HG03095 (cell line): ENCODE data around the gene MTMR8.
A peak's percentile ranks its signal among the peaks of the same experiment; 100 is the strongest.
"Not testable (repeated sequence)": the region's sequence is repeated elsewhere in the genome, so short reads cannot be mapped to it uniquely, and the experiment has no call there.

Experiments
- ATAC-seq: cut with Tn5 transposase; IDR thresholded peaks from one replicate; pipeline ENCODE4 v1.9.1; 2021; ENCODE audit warnings: moderate library complexity; ENCODE audit not compliant: unreplicated experiment

Gene MTMR8

DNA sequence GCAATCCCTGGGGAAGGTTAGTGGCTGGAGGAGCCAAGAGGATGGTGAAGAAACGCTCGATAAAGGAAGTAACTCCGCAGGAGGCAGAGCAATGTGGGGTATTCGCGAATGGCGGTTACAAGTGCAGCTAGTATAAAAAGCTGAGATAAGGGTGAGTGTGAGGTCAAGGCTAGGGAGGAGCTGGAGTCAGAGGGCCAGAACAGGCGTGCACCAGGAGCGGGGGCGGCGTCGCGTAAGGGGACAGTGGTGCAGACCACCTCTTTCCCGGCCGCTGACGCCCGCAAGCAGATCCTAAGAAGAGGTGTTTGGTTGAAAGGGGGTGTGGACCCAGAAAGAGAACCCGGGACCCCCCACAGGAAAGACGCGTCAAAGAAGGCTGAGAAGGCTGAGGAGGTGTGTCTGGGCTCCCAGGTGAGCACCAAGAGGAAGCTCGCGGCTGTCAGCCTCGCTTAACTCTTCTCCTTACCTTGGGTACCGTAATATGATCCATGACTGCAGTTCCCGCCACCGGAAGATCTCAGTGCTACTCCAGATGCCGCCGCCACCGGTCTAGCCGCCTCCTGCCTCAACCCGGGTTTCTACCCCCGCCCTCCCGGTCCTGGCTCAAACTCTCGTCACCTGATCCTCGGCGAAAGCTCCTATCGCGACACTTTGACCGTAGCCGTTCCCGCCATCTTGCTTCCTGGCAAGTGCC lies at the start of gene MTMR8:
Gene MTMR8, minus strand, starts transcription at position 579 of the 694 bp plus-strand sequence. Its CDS starts 89 bp downstream, at position 490.
- peak; percentile 96 for ATAC-seq

DNA sequence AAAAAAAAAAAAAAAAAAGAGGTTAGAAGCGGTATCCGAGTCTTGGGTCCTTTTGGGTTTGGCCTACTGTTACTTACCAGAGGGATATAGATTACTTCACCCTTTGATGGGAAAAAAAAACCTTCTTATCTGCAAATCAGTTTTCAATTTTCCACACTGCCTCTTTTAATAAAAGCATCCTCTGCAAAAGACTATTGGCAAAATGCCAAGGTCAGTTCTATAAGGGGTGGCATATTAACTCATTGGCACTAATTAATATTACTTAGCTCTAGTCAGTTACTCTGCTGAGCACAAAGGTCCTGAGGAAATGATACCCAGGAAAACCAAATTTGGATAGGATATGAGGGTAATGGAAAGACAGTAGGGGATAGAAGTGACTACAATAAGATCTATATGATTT lies 44.3 kb upstream of the MTMR8 start:
- no peak for ATAC-seq

DNA sequence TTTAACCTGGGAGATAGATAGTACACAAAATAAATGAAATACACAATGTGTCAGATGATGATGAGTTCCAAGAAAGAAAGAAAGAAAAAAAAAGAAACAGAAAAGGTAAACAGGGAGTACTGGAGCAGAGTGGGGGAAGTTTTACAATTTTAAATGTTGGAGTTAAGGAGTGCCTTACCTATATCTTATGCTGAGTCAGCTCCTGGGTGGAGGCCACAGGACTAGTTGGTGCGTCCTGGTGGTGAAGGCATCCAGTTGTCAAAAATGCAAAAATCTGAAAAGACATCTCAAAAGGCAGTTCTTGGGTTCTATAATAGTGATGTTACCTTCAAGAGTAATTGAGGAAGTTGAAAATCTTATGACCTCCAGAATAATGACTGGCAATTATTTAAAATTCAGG lies 42.4 kb upstream of the MTMR8 start:
- no peak for ATAC-seq

DNA sequence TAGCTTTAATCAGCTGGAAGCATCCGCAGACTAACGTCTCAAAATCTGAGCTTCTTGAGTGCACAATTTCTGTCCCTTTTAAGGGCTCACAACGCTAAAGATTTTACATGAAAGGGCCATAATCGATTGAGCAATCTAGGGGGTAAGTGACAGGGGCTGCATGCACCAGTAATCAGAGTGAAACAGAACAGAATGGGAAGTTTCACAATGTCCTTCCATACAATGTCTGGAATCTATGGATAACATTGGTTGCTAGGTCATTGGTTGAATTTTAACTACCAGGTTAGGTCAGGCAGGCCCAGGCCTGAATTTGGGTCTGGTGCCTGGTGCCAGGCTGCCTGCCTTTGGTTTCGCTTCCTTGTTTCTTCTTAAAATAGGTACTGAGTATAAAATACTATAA lies 42.0 kb upstream of the MTMR8 start:
- ATAC-seq: no peak

DNA sequence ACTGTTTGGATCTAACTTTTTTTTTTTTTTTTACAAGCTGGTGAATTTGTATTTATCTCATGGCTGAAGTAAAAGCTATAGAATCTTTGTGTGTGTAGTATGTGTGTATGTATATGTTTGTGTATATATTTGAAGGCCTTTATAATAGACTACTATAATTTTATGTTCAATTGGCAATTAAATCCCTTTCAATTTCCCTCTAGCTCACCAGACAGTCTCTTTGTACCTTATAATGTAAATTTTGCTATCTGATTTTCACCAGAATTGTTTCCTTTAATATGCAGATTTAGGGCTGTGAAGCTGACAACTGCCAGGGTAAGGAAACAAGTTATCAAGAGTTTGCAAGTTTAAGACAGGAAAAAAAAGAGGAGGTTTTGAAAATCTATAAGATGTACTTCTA lies 33.1 kb upstream of the MTMR8 start:
- no peak for ATAC-seq

DNA sequence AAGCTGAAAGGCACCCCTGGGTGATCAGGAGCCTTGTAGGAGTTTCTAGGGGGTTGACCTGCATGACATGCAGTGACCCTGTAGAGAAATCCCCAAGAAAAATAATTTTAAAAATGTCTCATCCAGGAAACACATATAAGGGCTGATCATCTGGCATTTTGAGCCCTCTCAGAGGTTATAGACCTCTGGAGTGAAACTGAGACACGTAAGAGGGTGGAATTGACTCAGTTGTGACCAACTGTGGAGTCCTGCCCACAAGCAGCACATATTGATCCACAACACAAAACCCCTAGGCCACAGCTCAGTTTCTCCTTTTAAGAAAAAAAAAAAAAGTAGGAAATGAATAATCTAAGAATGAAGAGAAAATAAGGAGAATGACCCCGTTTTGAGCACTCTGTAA lies 32.5 kb upstream of the MTMR8 start:
- peak; percentile 91 for ATAC-seq

DNA sequence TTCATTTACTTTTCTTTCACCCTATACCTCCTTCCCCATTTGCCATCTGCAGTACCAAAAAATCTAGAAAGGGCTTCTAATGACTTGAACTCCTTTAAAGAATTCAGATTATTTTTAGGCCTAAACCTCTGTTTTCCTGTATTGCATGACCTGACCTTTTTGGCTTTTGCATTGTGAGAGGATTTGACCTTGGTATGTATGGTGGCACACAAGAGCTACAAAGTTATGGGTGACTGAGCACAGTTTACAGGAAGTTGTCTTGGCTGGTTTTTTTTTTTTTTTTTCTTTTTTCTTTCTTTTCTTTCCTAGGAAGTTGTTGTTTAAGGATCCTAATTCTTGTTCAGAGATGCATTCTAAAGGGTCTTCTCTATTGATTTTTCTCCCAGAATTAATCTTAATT lies 32.0 kb upstream of the MTMR8 start:
- ATAC-seq: peak; percentile 42

DNA sequence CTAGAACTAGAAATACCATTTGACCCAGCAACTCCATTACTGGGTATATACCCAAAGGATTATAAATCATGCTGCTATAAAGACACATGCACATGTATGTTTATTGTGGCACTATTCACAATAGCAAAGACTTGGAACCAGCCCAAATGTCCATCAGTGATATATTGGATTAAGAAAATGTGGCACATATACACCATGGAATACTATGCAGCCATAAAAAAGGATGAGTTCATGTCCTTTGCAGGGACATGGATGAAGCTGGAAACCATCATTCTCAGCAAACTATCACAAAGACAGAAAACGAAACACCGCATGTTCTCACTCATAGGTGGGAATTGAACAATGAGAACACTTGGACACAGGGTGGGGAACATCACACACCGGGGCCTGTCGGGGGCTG lies 14.5 kb upstream of the MTMR8 start:
- not testable (repeated sequence) for ATAC-seq

DNA sequence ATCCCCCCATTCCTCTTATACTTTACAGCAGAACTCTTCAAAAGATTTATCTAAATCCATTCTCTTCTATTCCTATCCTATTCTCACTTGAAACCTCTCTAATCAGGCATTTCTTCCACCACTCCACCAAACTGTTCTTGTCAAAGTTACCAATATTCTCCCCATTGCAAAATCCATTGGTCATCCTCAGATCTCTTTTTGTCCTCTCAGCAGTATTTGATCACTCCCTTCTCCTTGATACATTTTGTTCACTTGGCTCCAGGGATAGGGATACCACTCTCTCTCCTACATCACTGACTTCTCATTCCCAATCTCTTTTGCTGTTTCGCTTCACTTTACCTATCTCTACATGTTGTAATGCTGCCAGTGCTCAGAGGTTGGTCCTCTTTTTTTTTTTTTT lies 2.8 kb upstream of the MTMR8 start:
- no peak for ATAC-seq

DNA sequence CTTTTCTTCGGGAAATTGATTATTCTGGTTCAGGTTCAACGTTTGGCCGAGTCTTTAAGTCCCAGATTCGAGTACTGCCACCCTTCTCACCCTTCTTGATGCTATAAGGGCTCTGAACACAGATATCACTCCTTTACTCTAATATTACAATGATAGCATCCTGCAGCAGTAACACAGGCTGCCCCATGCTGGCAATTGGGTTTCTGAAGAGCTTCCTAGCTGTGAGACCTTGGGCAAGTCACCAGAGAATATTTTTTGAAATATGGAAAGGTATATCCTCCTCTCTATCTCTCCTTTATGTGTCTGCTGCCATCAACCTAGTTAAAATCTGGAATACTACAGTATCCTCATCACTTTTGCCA lies 297 bp upstream of the MTMR8 start:
- peak; percentile 17 for ATAC-seq

DNA sequence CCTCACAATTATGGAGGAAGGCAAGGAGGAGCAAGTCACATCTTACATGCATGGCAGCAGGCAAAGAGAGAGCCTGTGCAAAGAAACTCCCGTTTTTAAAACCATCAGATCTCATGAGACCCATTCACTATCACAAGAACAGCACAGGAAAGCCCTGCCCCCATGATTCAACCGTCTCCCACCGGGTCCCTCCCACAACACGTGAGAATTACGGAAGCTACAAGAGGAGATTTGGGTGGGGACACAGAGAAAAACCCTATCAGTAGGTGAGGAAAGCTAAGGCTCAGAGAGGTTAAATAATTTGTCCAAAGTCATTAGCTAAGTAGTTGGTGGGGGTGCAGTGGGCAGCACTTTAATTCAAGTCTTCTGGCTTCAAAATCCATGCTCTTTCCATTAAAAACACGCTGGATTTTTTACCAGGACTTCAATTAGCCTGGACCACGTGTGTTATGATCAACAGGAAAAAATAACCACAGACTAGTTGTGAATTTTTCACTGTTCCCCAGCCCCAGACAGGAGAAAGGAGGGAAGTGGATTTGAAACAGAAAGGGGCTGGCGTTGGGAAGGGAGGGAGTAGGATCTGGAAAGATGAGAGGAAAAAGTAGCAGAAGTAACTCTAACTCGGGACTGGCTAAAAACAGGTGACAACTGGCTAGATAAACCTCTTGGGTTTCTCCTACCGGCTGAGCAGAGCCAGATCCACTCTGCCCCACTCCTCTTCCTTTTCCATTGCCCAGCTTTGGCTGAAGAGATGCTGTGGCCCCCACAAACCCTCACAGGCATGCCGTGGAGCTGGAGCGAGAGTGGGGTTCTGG lies 986 bp downstream of the MTMR8 start:
- ATAC-seq: peak; percentile 9

DNA sequence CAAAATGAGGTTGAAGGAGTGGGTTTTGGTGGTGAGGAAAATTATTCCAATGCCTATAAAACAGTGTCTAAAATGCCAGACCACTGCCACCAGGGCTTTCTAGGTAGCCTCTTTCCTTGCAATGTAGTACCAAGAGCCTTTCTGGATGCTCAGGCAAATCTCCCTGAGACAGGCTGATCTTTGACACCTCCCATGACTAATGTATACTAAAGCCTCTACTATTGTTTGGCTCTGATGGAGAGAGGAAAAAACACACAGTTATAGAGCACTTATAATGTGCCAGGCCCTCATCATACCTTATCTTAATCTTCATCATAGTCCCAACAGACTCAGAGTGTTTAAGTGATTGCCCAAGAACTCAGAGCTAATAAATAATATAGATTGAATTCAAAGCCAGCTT lies 5.8 kb downstream of the MTMR8 start:
- no peak for ATAC-seq

DNA sequence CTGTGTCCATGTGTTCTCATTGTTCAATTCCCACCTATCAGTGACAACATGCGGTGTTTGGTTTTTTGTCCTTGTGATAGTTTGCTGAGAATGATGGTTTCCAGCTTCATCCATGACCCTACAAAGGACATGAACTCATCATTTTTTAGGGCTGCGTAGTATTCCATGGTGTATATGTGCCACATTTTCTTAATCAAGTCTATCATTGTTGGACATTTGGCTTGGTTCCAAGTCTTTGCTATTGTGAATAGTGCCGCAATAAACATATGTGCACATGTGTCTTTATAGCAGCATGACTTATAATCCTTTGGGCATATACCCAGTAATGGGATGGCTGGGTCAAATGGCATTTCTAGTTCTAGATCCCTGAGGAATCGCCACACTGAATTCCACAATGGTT lies 14.5 kb downstream of the MTMR8 start:
- not testable (repeated sequence) for ATAC-seq

DNA sequence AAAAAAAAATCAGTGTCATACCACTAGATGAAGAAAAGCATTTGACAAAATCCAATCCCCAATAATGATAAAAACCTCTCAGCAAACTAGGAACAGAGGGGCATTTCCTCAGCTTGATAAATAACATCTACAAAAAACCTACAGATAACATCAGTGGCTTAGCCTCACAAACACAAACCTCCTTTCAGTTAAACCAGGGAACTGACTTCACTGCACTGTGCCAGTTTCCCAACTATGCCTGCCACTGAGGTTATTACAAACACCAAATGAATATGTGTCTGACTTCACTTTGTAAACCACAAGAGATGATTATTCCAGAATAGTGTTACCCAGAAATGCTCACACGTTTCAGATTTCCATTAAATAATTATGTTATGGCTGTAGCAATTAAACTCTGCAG lies 15.3 kb downstream of the MTMR8 start:
- ATAC-seq: no peak

DNA sequence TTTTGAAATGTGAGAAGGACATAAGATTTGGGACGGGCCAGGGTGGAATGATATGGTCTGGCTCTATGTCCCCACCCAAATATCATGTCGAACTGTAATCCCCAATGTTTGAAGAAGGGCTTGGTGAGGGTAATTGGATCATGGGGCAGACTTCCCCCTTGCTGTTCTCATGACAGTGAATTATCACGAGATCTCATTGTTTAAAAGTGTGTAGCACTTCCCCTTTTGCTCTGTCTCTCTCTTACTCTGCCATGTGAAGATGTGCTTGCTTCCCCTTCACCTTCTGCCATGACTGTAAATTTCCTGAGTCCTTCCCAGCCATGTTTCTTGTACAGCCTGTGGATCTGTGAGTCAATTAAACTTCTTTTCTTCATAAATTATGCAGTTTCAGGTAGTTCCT lies 17.5 kb downstream of the MTMR8 start:
- ATAC-seq: no peak

DNA sequence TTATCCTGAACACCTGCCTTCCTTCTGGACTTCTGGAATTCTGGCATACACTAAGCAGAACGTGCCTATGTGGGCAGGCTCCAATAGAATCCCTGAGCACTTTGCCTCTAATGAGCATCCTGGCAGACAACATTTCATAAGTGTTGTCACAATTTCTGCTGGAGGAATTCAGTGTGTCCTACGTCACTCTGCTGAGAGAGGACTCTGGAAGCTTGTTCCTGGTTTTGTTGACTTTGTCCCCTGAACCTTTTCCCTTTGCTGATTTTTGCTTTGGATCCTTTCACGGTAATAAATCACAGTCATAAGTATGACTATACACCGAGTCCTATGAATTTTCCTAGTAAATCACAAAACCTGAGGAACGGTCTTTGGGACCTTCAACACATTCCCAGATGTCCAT lies 43.2 kb downstream of the MTMR8 start:
- ATAC-seq: no peak

DNA sequence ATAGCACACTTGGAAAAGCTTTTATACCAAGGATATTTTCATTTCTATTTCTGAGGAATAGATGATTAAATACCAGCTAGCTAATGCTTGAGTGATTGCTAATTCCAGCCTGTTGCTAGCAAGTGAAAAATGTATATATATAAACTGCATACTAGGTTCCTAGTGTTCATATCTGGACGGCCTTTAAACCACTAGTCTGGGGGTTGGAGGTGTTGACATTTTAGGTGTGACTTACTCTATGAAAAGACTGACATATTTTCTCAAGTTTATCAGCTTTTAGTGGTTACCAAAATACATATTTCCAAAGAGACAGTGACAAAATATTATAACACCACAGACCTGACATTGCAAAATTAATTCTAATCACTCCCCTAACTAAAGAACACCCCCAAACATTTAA lies 44.7 kb downstream of the MTMR8 start:
- ATAC-seq: no peak

DNA sequence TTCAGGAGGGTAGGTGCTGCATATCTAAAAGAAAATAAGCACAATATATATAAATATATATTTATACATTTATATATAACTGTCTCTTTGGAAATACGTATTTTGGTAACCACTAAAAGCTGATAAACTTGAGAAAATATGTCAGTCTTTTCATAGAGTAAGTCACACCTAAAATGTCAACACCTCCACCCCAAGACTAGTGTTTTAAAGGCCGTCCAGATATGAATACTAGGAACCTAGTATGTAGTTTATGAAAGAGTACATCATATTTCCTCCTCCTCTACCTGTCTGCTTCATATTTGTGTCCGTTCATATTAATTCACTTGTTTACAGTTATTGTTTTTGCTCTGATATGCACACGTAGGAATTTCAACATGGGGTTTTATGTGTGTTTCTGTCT lies 45.2 kb downstream of the MTMR8 start:
- no peak for ATAC-seq

DNA sequence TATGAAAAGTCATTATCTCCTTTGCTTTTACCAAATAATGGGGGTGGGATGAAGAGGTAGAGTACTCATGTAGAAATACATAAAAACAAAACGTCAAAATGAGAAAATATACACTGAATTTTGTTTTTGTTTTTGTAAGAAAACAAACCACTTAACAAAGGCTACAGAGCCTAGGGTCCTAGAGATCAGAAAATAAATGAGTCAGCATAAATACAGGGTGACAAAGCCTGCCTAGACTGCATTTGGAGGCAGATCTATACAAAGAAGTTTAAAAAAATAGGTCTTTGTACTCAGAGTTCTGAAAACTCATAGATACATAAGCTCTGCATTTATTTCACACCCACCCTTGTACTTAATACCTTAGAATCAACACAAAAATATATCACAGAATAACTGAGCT lies 52.4 kb downstream of the MTMR8 start:
- no peak for ATAC-seq

DNA sequence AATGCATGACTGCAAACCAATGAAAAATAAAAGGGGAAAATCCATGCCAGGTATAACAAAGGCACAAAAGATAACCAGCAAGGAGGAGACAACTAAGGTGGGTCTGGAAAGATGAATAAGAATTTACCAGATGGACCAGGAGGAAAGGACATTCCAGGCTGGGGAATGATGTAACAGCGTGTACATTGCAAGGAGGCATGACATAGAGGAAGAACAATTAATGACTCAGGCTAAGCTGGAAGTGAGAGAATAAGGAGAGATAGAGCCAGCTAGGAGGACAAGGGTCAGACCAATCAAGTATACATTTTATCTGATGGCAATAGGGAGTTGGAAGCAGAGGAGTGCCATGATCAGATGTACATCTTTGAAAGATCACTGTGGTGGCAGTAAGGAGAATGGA lies 57.0 kb downstream of the MTMR8 start:
- no peak for ATAC-seq

DNA sequence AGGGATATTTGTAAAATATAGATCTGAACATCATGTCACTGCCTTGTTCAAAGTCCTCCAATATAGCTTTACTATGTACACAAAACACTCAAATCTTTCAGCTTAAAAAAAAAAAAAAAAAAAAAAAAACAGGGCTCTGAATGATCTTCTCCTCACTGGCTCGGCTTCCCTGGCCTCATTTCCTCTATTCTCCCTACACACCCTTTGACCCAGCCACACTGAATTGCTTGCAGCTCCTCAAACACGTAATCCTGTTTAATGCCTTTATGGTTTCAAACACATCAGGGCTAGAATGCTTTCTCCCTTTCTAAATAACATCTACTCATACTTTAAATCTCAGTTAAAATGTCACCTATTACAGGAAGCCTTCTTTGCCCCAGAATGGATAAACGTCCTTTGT lies 60.8 kb downstream of the MTMR8 start:
- ATAC-seq: no peak

DNA sequence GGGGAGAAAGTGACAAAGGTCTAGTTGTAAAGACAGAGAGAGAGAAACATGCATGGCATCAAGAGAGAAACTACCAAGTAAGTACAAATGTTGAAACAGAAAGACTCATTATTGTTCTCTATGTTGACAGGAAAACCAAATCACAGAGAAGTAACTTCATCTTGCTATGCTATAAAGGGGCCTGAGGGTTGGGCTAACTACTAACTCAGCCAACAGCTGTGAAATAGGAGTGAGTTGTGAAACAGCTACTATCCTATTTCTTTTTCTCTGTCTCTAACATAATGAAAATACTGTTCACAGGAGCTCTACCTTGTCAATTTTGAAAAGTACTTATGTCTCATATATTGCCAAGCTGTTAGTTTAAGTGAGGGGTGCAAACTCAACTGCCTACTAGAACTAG lies 65.0 kb downstream of the MTMR8 start:
- ATAC-seq: no peak

DNA sequence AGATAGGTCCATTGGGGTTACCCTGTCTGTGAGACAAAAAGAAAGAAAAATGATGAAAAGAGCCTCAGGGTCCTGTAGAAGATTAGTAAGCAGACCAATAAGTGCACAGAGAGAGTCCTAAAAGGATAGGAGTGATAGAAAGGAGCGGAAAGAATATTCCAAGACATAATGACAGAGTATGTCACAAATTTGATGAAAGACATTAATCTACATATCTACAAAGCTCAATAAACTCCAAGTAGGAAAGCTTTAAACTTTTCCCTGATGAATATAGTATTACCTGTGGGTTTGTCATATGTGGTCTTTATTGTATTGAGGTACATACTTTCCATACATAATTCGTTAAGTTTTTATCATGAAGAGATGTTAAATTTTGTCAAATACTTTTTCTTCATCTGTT lies 73.7 kb downstream of the MTMR8 start:
- ATAC-seq: no peak
